Measurements from ENCODE around the gene XYLT1.

GRCh38 chr16:17068524-17068923 lies 402.2 kb downstream of the XYLT1 start:
- TF ChIP-seq, protein P1, sequence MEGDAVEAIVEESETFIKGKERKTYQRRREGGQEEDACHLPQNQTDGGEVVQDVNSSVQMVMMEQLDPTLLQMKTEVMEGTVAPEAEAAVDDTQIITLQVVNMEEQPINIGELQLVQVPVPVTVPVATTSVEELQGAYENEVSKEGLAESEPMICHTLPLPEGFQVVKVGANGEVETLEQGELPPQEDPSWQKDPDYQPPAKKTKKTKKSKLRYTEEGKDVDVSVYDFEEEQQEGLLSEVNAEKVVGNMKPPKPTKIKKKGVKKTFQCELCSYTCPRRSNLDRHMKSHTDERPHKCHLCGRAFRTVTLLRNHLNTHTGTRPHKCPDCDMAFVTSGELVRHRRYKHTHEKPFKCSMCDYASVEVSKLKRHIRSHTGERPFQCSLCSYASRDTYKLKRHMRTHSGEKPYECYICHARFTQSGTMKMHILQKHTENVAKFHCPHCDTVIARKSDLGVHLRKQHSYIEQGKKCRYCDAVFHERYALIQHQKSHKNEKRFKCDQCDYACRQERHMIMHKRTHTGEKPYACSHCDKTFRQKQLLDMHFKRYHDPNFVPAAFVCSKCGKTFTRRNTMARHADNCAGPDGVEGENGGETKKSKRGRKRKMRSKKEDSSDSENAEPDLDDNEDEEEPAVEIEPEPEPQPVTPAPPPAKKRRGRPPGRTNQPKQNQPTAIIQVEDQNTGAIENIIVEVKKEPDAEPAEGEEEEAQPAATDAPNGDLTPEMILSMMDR (IDR thresholded peaks at IDR 0.05) = no peak
- TF ChIP-seq POLR2A (IDR thresholded peaks at IDR 0.05) = no peak
